ENCODE data around the gene FRRS1.

DNA sequence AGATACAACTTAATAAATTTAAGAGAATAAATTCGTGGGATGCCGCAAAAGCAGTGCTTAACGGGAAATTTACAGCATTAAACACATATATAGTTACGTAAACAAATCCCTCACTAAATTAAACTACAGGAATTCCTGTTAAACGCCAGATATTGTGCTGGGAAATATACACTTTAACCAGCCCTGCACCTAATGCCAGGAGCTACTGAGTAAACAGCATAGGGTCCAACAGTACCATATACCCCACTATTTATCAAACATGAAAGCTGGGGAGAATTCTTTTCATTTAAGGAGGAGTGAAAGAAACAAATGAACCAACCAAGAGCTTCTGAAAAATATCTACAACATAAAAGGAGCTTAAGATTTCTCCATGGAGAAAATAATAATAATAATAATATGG is 11.7 kb downstream of the FRRS1 start:
- no peak for TF ChIP-seq POLR2A (IDR thresholded peaks at IDR 0.05)
- TF ChIP-seq, protein P1, sequence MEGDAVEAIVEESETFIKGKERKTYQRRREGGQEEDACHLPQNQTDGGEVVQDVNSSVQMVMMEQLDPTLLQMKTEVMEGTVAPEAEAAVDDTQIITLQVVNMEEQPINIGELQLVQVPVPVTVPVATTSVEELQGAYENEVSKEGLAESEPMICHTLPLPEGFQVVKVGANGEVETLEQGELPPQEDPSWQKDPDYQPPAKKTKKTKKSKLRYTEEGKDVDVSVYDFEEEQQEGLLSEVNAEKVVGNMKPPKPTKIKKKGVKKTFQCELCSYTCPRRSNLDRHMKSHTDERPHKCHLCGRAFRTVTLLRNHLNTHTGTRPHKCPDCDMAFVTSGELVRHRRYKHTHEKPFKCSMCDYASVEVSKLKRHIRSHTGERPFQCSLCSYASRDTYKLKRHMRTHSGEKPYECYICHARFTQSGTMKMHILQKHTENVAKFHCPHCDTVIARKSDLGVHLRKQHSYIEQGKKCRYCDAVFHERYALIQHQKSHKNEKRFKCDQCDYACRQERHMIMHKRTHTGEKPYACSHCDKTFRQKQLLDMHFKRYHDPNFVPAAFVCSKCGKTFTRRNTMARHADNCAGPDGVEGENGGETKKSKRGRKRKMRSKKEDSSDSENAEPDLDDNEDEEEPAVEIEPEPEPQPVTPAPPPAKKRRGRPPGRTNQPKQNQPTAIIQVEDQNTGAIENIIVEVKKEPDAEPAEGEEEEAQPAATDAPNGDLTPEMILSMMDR (IDR thresholded peaks at IDR 0.05): no peak
